Retinal pigment epithelial cell (primary cell): ENCODE results near the gene CCDC177.

Source experiments
- DNase-seq: peaks from one replicate; pipeline ENCODE4 v3.0.0-alpha.2; 2010; ENCODE audit warnings: low read depth
- H3K4me3 ChIP-seq: 2 replicates; pipeline ENCODE4 v1.5.1; 2011; ENCODE audit warnings: mild to moderate bottlenecking, low read length, control low read depth, moderate library complexity
- CTCF ChIP-seq: conservative IDR thresholded peaks from 2 replicates; pipeline ENCODE4 v1.5.1; 2011; ENCODE audit warnings: low read depth, low read length, control low read depth, inconsistent platforms

CCDC177 gene

GRCh38 chr14:69574263-69574953 is at the start of gene CCDC177:
Gene CCDC177 (minus strand): TSS chr14:69574871. CDS start chr14:69573622, 1,249 bp downstream.
- DNase-seq, result no peak
- peak within 1 kb of the TSS; percentile 37 for H3K4me3 ChIP-seq
- peak; percentile 99 for TF ChIP-seq CTCF

- DNase-seq, result no peak
- TF ChIP-seq CTCF, result no peak
- H3K4me3 ChIP-seq, result no peak overlapping the region
Measured at GRCh38 chr14:69624136-69624535, 49.5 kb upstream of the CCDC177 start.

GRCh38 chr14:69620981-69621380 is 46.3 kb upstream of the CCDC177 start:
- no peak overlapping the region for H3K4me3 ChIP-seq
- no peak for TF ChIP-seq CTCF

GRCh38 chr14:69620211-69620611 is 45.5 kb upstream of the CCDC177 start:
- no peak overlapping the region for H3K4me3 ChIP-seq
- no peak for TF ChIP-seq CTCF
- DNase-seq, result no peak

More at GRCh38 chr14:69620981-69621380, 46.3 kb upstream of the CCDC177 start:
- no peak for DNase-seq

- H3K4me3 ChIP-seq, result no peak overlapping the region
- TF ChIP-seq CTCF, result no peak
- DNase-seq, result no peak
Measured at GRCh38 chr14:69619012-69619411, 44.3 kb upstream of the CCDC177 start.

- DNase-seq, result no peak
- no peak for TF ChIP-seq CTCF
- H3K4me3 ChIP-seq, result no peak overlapping the region
Measured at GRCh38 chr14:69617796-69618195, 43.1 kb upstream of the CCDC177 start.

GRCh38 chr14:69616408-69616773 is 41.7 kb upstream of the CCDC177 start:
- no peak for TF ChIP-seq CTCF
- DNase-seq, result no peak
- H3K4me3 ChIP-seq, result no peak overlapping the region
